K562 (cell line): ENCODE measurements around the gene TAF9.

Experiments used
- ARNT ChIP-seq, 2 experiments: fragments of 450-650 bp; IDR thresholded peaks; 2 replicates each; pipeline ENCODE4 v1.6.1; 2016; ENCODE audit warnings: mild to moderate bottlenecking in 1 of 2
- GATAD2B ChIP-seq: fragments of 450-650 bp; IDR thresholded peaks from 2 replicates; pipeline ENCODE4 v1.6.1; 2017; ENCODE audit warnings: mild to moderate bottlenecking, borderline replicate concordance
- KLF16 ChIP-seq: IDR thresholded peaks from 2 replicates; pipeline ENCODE4 v1.6.1; 2016; ENCODE audit warnings: antibody characterized with exemption
- NKRF ChIP-seq: fragments of 450-650 bp; IDR thresholded peaks from 2 replicates; pipeline ENCODE4 v1.6.1; 2016; ENCODE audit warnings: borderline replicate concordance
- PTBP1 ChIP-seq: fragments of 200-400 bp; formaldehyde crosslinking; IDR thresholded peaks from 2 replicates; pipeline ENCODE4 v1.6.1; 2017; ENCODE audit warnings: low read depth, low read length
- ZNF274 ChIP-seq: IDR thresholded peaks from 2 replicates; pipeline ENCODE4 v1.6.1; 2011; ENCODE audit warnings: low read depth, mild to moderate bottlenecking, low read length, moderate library complexity, borderline replicate concordance

- TF ChIP-seq ZNF274 (no peak), GATAD2B (no peak), PTBP1 (no peak), KLF16 (no peak), NKRF (peak; percentile 77; the same call in 1 of the 2 replicates), ARNT (IDR thresholded peaks at IDR 0.05) (no peak)
Measured at GRCh38 chr5:69369340-69370121, at the start of gene TAF9, which contains the start of the genes AK6 and RAD17.
